Lower leg skin (tissue), 4 donors: ENCODE results near the gene ZFY. TPM values are rescaled to one million over a fixed set of nuclear protein-coding genes. Genes with fewer than 3 reads are reported as not detected.

ENCODE experiments used
- DNase-seq, 2 donors: peaks; one replicate each; pipeline ENCODE4 v3.0.0-alpha.2; 2019; ENCODE audit warnings: low spot score in 2 of 2
- H3K4me3 ChIP-seq: fragments of 200-600 bp; sonication (generic); 2 replicates; pipeline ENCODE4 v1.5.1; 2017; ENCODE audit warnings: mild to moderate bottlenecking, low read depth; ENCODE audit not compliant: poor library complexity, severe bottlenecking
- POLR2A ChIP-seq, 2 donors: fragments of 450-650 bp; IDR thresholded peaks; one replicate each; pipeline ENCODE4 v1.6.1; 2016 to 2017; ENCODE audit warnings: antibody characterized with exemption in 2 of 2, mild to moderate bottlenecking in 1 of 2, moderate library complexity in 1 of 2
- WGBS, 2 donors: methylation state at CpG; one replicate each; pipeline ENCODE4 v1.1.5; 2018; 5-methylcytosine and 5-hydroxymethylcytosine counted together
- intact Hi-C: fragments of 100-400 bp; cut with DNase I; formaldehyde crosslinking; loops from one replicate; pipeline ENCODE4 v1.15.0; 2023; ENCODE audit warnings: low total_unique reads
- total RNA-seq, 4 donors: library from RNA; depleted of rRNA; stranded (reverse); fragments of >200 nt; gene quantifications; one replicate each; pipeline ENCODE4 v1.1.0, GENCODE V29; 2016
- TF ChIP-seq, protein P1 (sequence below), 3 donors: fragments of 450-650 bp; IDR thresholded peaks; one replicate each; pipeline ENCODE4 v1.5.1; 2016; ENCODE audit warnings: antibody characterized with exemption in 3 of 3, mild to moderate bottlenecking in 3 of 3, moderate library complexity in 2 of 3

Gene ZFY
- total RNA-seq, 4 donors from 2014 or later = 17.3 to 18.6 TPM; not detected in 2

DNA sequence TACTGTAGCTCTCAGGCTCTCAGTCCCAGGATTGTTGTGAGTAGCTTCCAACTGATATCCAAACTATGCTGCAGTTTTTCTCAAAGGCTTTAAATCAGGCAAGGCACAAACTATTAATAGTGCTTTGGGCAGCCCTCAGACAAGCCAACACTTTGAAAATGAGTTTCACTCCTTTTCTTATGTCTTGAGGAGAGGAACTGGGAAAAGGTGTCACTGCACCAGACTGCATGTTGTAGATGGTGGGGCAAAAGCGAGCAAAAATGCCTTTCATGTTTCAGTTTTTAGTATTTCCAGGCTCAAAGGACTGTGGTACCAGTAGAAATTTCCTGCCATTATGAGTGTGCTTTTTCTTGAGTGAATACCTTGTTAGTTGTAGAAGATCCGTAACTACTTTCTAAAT lies 39.1 kb upstream of the ZFY start:
- H3K4me3 ChIP-seq = no peak overlapping the region
- no peak for DNase-seq
- TF ChIP-seq POLR2A (IDR thresholded peaks at IDR 0.05) = no peak
- TF ChIP-seq, protein P1, sequence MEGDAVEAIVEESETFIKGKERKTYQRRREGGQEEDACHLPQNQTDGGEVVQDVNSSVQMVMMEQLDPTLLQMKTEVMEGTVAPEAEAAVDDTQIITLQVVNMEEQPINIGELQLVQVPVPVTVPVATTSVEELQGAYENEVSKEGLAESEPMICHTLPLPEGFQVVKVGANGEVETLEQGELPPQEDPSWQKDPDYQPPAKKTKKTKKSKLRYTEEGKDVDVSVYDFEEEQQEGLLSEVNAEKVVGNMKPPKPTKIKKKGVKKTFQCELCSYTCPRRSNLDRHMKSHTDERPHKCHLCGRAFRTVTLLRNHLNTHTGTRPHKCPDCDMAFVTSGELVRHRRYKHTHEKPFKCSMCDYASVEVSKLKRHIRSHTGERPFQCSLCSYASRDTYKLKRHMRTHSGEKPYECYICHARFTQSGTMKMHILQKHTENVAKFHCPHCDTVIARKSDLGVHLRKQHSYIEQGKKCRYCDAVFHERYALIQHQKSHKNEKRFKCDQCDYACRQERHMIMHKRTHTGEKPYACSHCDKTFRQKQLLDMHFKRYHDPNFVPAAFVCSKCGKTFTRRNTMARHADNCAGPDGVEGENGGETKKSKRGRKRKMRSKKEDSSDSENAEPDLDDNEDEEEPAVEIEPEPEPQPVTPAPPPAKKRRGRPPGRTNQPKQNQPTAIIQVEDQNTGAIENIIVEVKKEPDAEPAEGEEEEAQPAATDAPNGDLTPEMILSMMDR (IDR thresholded peaks at IDR 0.05) = no peak
- 97% methylated on average over 2 of the region's 2 CpGs; no CpG with 5 or more reads in 1 of the 2 donors for WGBS, 2 donors
- intact Hi-C loops = no loop called here

DNA sequence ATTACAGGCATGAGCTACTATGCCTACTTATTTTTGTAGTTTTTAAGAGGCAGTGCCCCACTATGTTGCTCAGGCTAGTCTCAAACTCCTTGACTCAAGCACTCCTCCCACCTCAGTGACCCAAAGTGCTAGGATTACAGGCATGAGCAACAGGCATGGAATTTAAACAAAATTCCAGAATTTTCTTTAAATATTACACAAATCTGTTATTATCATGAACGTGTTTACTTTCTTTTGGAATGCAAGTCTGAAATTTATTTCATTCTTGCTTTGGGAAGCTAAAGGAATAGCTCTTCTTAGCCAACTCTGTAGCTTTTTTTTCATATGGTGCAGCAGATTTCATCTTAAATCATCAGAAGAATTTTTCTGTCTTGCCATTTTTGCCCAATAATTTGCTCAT lies 27.8 kb upstream of the ZFY start:
- intact Hi-C loops = no loop called here

DNA sequence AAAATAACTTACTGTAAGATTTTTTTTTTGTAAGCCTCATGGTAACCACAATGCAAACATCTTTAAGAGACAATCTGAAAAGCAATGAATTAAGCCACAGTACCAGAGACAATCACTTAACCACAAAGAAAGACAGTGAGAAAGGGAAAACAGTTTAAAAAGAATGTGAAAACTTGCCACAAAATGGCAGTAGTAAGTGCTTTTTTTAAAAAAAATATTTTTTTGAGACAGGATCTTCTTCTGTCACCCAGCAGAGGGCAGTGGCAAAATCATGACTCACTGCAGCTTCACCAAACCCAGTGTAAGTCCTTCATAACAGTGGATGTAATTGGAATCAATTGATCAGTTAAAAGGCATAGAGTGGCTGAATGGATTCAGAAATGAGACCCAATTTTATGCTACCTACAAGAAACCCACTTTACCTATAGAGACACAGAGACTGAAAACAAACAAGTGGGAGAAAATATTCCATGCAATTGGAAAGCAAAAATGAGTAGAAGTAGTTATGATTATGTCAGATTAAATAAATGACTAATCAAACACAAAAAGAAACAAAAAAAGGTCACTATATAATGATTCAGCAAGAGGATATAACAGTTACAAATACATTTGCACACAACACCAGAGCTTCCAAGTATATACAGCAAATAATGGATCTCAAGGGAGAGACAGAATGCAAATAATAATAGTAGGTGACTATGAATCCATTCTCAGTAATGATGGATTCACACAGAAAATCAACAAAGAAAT lies 21.9 kb upstream of the ZFY start:
- intact Hi-C loops = no loop called here
- DNase-seq = no peak
- H3K4me3 ChIP-seq = no peak overlapping the region
- TF ChIP-seq, protein P1 (IDR thresholded peaks at IDR 0.05) = no peak
- no peak for TF ChIP-seq POLR2A (IDR thresholded peaks at IDR 0.05)

More for the DNA sequence above, 27.8 kb upstream of the ZFY start:
- no peak overlapping the region for H3K4me3 ChIP-seq
- WGBS, 2 donors = 44% methylated on average over 1 of the region's 1 CpG; no CpG with 5 or more reads in 1 of the 2 donors
- no peak for DNase-seq
- TF ChIP-seq, protein P1 (IDR thresholded peaks at IDR 0.05) = no peak
- no peak for TF ChIP-seq POLR2A (IDR thresholded peaks at IDR 0.05)

DNA sequence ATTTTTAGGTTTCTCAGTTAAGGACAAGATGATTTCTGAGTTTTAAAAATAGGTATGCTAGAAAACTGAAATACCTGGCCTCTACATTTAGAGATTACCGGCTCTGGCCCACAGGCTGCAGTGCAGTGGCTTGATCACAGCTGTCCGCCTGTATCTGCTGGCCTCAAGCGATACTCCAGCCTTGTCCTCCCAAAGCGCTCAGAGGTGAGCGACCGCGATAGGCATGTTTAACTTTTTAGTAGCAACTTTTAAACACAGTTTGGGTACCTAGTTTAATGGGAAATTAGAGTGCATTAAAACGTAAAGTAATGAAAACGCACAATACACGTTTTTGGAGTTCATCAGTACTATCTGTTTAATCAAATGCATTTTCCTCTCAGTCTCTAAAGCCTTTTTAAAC lies 1.1 kb upstream of the ZFY start:
- intact Hi-C loops = no loop called here
- no peak overlapping the region for H3K4me3 ChIP-seq
- DNase-seq = no peak
- WGBS, 2 donors = 25% methylated on average over 10 of the region's 10 CpGs; no CpG with 5 or more reads in 1 of the 2 donors
- TF ChIP-seq, protein P1 (IDR thresholded peaks at IDR 0.05) = no peak
- no peak for TF ChIP-seq POLR2A (IDR thresholded peaks at IDR 0.05)

DNA sequence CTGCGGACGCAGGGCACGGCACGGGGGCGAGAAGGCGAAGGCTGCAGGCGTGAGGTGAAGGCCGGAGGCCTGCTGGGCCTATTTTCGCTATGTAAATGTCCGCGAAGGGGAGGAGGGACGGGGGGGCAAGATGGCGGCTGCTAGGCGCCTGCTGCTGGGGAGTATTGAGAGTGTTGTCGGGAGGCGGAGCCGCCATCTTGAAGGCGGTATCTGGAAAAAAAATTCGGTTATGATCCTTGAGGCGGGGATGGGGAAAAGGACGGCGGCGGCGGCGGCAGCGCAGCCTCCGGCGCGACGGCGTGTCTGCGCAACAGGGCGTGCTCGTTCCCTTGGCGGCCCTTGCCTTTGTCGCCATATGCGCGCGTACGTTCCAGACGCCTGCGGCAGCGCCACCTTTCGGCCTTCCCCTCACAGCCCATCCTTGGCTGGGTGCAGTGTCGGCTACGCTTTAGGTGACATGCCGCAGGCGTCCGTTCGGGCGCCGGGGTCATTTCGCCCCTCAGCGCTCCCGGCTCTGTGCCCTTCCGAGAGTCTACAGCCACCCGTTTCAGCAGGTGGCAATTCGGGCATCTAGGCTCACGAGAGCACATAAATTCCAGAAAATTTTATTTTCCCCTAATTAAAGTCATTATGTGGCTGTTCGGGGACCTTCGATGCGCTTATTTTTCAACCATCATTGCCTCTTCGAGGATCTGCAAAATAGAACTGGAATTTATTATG lies 695 bp downstream of the ZFY start:
- intact Hi-C loops = no loop called here
- DNase-seq = peak in 1 of 2 donors; percentile 76
- H3K4me3 ChIP-seq = peak overlapping the region; percentile 47
- TF ChIP-seq POLR2A (IDR thresholded peaks at IDR 0.05) = no peak
- TF ChIP-seq, protein P1 (IDR thresholded peaks at IDR 0.05) = no peak
- WGBS, 2 donors = 2% methylated on average over 13 of the region's 63 CpGs; no CpG with 5 or more reads in 1 of the 2 donors
